H9 (cell line): ENCODE data around the gene SMARCC1. TPM values are rescaled to one million over a fixed set of nuclear protein-coding genes. Genes with fewer than 3 reads are reported as not detected.

Source experiments
- DNase-seq: peaks from one replicate; pipeline ENCODE4 v3.0.0-alpha.2; 2017
- H2AFZ ChIP-seq: one replicate; pipeline ENCODE4 v1.6.1; 2013; ENCODE audit warnings: mild to moderate bottlenecking, low read length, control low read depth, moderate library complexity
- H2AK5ac ChIP-seq: 2 replicates; pipeline ENCODE4 v1.6.1; 2013; ENCODE audit warnings: low read length, control low read depth, mixed read lengths; ENCODE audit not compliant: insufficient read length
- H2BK120ac ChIP-seq: one replicate; pipeline ENCODE4 v1.6.1; 2013; ENCODE audit warnings: low read depth, mild to moderate bottlenecking, low read length, control low read depth, inconsistent platforms; ENCODE audit not compliant: poor library complexity, severe bottlenecking
- H2BK12ac ChIP-seq: 2 replicates; pipeline ENCODE4 v1.6.1; 2013; ENCODE audit warnings: low read length, control low read depth, mixed read lengths, low read depth; ENCODE audit not compliant: insufficient read length
- H2BK15ac ChIP-seq: 2 replicates; pipeline ENCODE4 v1.6.1; 2013; ENCODE audit warnings: low read depth, low read length, control low read depth
- H2BK20ac ChIP-seq: one replicate; pipeline ENCODE4 v1.6.1; 2013; ENCODE audit warnings: low read depth, mild to moderate bottlenecking, low read length, control low read depth, inconsistent platforms; ENCODE audit not compliant: poor library complexity, severe bottlenecking
- H2BK5ac ChIP-seq: 2 replicates; pipeline ENCODE4 v1.6.1; 2013; ENCODE audit warnings: low read length, control low read depth, mixed read lengths; ENCODE audit not compliant: insufficient read length
- H3K14ac ChIP-seq: 2 replicates; pipeline ENCODE4 v1.6.1; 2013; ENCODE audit warnings: low read length, control low read depth; ENCODE audit not compliant: insufficient read depth
- H3K18ac ChIP-seq: 2 replicates; pipeline ENCODE4 v1.6.1; 2013; ENCODE audit warnings: low read depth, mild to moderate bottlenecking, mixed read lengths, low read length, control low read depth; ENCODE audit not compliant: insufficient read length
- H3K23ac ChIP-seq: 2 replicates; pipeline ENCODE4 v1.6.1; 2013; ENCODE audit warnings: low read length, control low read depth, mixed read lengths, low read depth; ENCODE audit not compliant: insufficient read length
- H3K23me2 ChIP-seq: 2 replicates; pipeline ENCODE4 v1.6.1; 2013; ENCODE audit warnings: low read depth, mild to moderate bottlenecking, mixed read lengths, low read length, control low read depth; ENCODE audit not compliant: insufficient read length, poor library complexity, severe bottlenecking
- H3K27ac ChIP-seq: 2 replicates; pipeline ENCODE4 v1.5.1; 2013; ENCODE audit warnings: low read length, control low read depth, mixed read lengths, low read depth; ENCODE audit not compliant: insufficient read length
- H3K27me3 ChIP-seq: 2 replicates; pipeline ENCODE4 v1.6.1; 2013; ENCODE audit warnings: low read length, control low read depth, inconsistent platforms; ENCODE audit not compliant: insufficient read depth
- H3K4ac ChIP-seq: 2 replicates; pipeline ENCODE4 v1.6.1; 2013; ENCODE audit warnings: low read depth, mild to moderate bottlenecking, control low read depth, inconsistent platforms, low read length, moderate library complexity
- H3K4me1 ChIP-seq: 2 replicates; pipeline ENCODE4 v1.6.1; 2013; ENCODE audit warnings: low read length, control low read depth, inconsistent platforms; ENCODE audit not compliant: insufficient read depth
- H3K4me2 ChIP-seq: 2 replicates; pipeline ENCODE4 v1.6.1; 2013; ENCODE audit warnings: low read length, control low read depth, mixed read lengths; ENCODE audit not compliant: insufficient read length, insufficient read depth
- H3K56ac ChIP-seq: 2 replicates; pipeline ENCODE4 v1.6.1; 2013; ENCODE audit warnings: low read depth, mild to moderate bottlenecking, mixed read lengths, low read length, control low read depth; ENCODE audit not compliant: insufficient read length
- H3K79me1 ChIP-seq: 2 replicates; pipeline ENCODE4 v1.6.1; 2013; ENCODE audit warnings: low read depth, mild to moderate bottlenecking, moderate library complexity, low read length, control low read depth, inconsistent platforms; ENCODE audit not compliant: insufficient read depth, poor library complexity, severe bottlenecking
- H3K79me2 ChIP-seq: 2 replicates; pipeline ENCODE4 v1.6.1; 2013; ENCODE audit warnings: low read length, control low read depth, inconsistent platforms; ENCODE audit not compliant: insufficient read depth
- H3K9ac ChIP-seq: 2 replicates; pipeline ENCODE4 v1.6.1; 2013; ENCODE audit warnings: low read length, control low read depth, mixed read lengths; ENCODE audit not compliant: insufficient read length; ENCODE audit errors: extremely low read depth
- H3K9me3 ChIP-seq: one replicate; pipeline ENCODE4 v1.6.1; 2013; ENCODE audit warnings: low read depth, low read length, inconsistent platforms; ENCODE audit not compliant: control insufficient read depth
- H3T11ph ChIP-seq: one replicate; pipeline ENCODE4 v1.6.1; 2013; ENCODE audit warnings: mild to moderate bottlenecking, low read length, control low read depth, inconsistent platforms
- H4K20me1 ChIP-seq: one replicate; pipeline ENCODE4 v1.6.1; 2013; ENCODE audit not compliant: control insufficient read depth, insufficient read length, insufficient read depth
- H4K5ac ChIP-seq: 2 replicates; pipeline ENCODE4 v1.6.1; 2013; ENCODE audit warnings: low read depth, mild to moderate bottlenecking, mixed read lengths, low read length, control low read depth; ENCODE audit not compliant: insufficient read length
- H4K8ac ChIP-seq: replicated peaks from 2 replicates; pipeline ENCODE4 v1.6.1; 2013; ENCODE audit warnings: low read length, control low read depth, mixed read lengths, low read depth; ENCODE audit not compliant: insufficient read length
- H4K91ac ChIP-seq: 2 replicates; pipeline ENCODE4 v1.6.1; 2013; ENCODE audit warnings: low read depth, mild to moderate bottlenecking, moderate library complexity, mixed read lengths, low read length, control low read depth; ENCODE audit not compliant: insufficient read length
- H3K27ac Mint-ChIP-seq, 3 experiments: 2 replicates in 2 of 3; 3 replicates in 1 of 3; pipeline ENCODE4 v1.8.0; 2020 to 2021; ENCODE audit warnings: mixed read lengths in 3 of 3, mild to moderate bottlenecking in 1 of 3, moderate library complexity in 1 of 3
- H3K27me3 Mint-ChIP-seq: 2 replicates; pipeline ENCODE4 v1.8.0; 2021; ENCODE audit warnings: low read depth, mild to moderate bottlenecking, moderate library complexity, mixed read lengths
- H3K36me3 Mint-ChIP-seq, 3 experiments: 2 replicates in 2 of 3; 3 replicates in 1 of 3; pipeline ENCODE4 v1.8.0; 2020 to 2021; ENCODE audit warnings: low read depth in 3 of 3, mixed read lengths in 3 of 3; ENCODE audit not compliant: insufficient read depth in 1 of 3
- H3K4me1 Mint-ChIP-seq, 2 experiments: 2 replicates each; pipeline ENCODE4 v1.8.0; 2020; ENCODE audit warnings: mixed read lengths in 2 of 2
- H3K4me3 Mint-ChIP-seq, 2 experiments: 2 replicates in 1 of 2; 3 replicates in 1 of 2; pipeline ENCODE4 v1.8.0; 2020 to 2021; ENCODE audit warnings: mild to moderate bottlenecking in 2 of 2, mixed read lengths in 2 of 2, moderate library complexity in 1 of 2
- H3K9me3 Mint-ChIP-seq, 2 experiments: 2 replicates in 1 of 2; 3 replicates in 1 of 2; pipeline ENCODE4 v1.8.0; 2020; ENCODE audit warnings: mild to moderate bottlenecking in 2 of 2, mixed read lengths in 2 of 2, moderate library complexity in 1 of 2
- CTCF ChIP-seq: fragments of 200-600 bp; sonication (generic); conservative IDR thresholded peaks from 3 replicates; pipeline ENCODE4 v1.8.0; 2021; ENCODE audit warnings: antibody characterized with exemption, mild to moderate bottlenecking
- WGBS: extraction: QIAGEN DNeasy Blood & Tissue Kit; methylation state at CpG from one replicate; pipeline ENCODE4 v1.1.7; 2013; ENCODE audit warnings: missing lambda C conversion rate, low lambda C conversion rate, mixed read lengths; ENCODE audit not compliant: insufficient read length; ENCODE audit errors: extremely low coverage; 5-methylcytosine and 5-hydroxymethylcytosine counted together
- total RNA-seq: library from RNA; stranded (reverse); gene quantifications from 2 replicates; pipeline ENCODE4 v1.2.1, GENCODE V29; 2021

The SMARCC1 gene
- total RNA-seq, 1 experiment from 2014 or later, result 274 TPM

DNA sequence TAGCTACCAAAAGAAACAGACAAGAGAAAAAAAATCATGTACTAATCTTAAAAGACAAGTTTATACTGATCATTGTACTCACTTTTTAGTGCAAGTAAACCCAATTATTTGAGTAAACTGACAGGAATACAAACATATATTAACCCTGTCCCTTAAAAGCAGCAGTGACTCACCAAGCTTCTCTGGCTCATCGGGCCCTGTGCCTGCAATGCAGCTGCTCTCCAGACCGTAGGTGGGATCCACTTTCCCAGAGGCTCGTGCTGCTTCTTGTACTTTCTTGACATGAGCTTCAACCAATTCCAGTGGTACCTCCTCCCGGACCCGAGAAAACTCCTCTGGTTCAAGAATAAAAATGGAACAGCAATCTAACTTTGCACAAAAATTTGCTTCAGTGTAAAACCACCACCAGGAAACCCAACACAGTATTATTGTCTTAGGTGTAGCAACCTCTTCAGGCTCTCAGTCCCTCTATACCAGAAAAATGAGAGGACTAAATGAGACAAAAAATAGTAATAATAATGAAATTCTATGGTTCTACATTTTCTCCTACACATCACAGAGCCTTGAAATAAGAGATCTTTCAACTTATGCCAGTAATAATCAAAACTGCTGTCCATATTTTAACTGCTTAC is 120.5 kb downstream of the SMARCC1 start:
- Histone ChIP-seq H2AK5ac (no peak overlapping the region), H3K4me1 (no peaks in the 10 kb centered on the region), H3K4ac (no peak overlapping the region), H3K14ac (no peak overlapping the region), H3K27me3 (no peaks in the 10 kb centered on the region), H2BK12ac (no peak overlapping the region), H4K8ac (no peak overlapping the region), H3K23ac (no peak overlapping the region), H2BK5ac (no peak overlapping the region), H3K9me3 (no peaks in the 10 kb centered on the region), H2BK20ac (no peak overlapping the region), H3K79me2 (peaks cover 3% of the 10 kb centered on the region; the same call in 1 of the 2 replicates), H3K23me2 (no peaks in the 10 kb centered on the region), H4K5ac (no peak overlapping the region), H2AFZ (no peak overlapping the region), H2BK120ac (no peak overlapping the region), H4K20me1 (no peaks in the 10 kb centered on the region), H3K79me1 (peaks cover 3% of the 10 kb centered on the region), H3T11ph (no peak overlapping the region), H3K4me2 (no peak overlapping the region), H3K27ac (no peak overlapping the region), H3K56ac (no peak overlapping the region), H2BK15ac (no peak overlapping the region), H4K91ac (no peak overlapping the region), H3K9ac (no peak overlapping the region), H3K18ac (no peak overlapping the region)
- TF ChIP-seq CTCF, result no peak
- DNase-seq, result no peak
- WGBS, result no CpG with 5 or more reads among the region's 5 CpGs
- Mint-ChIP-seq H3K27ac (no peak overlapping the region; a peak in 1 of 7 replicates), H3K4me3 (no peak overlapping the region), H3K4me1 (no peaks in the 10 kb centered on the region), H3K27me3 (no peaks in the 10 kb centered on the region), H3K9me3 (peaks cover 20% of the 10 kb centered on the region in 2 experiments), H3K36me3 (peaks cover 64 to 75% (median 74%) of the 10 kb centered on the region in 3 experiments)
